Measurements from ENCODE around the gene MKRN2OS.

DNA sequence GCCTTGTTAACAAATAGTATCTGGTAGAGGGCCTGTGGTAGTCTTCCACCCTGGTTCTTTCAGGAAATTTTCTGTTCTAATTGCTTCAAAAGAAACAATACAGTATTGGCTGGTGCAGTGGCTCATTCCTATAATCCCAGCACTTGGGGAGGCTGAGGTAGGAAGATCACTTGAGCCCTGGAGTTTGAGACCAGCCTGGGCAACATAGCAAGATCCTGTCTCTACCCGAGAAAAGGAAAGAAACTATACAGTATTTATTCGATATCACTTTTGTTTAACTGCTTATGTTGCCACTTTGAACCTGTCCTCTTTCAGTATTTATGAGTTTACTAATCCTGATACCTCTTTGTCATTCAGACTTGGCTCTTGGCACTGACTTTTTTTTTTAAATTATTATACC, 16.1 kb upstream of the MKRN2OS start:
- no peak for TF ChIP-seq EZH2 (IDR thresholded peaks at IDR 0.05; ENCODE audit: borderline replicate concordance, low read depth, low read length, poor library complexity, severe bottlenecking)
- no peak for TF ChIP-seq CTCF (conservative IDR thresholded peaks at IDR 0.05; ENCODE audit: low read depth, low read length)

Measured in A673 (cell line).